Coronary artery (tissue), 2 donors: ENCODE results near the gene FAM181A.

Experiments used
- DNase-seq: peaks from one replicate; pipeline ENCODE4 v3.0.0-alpha.2; 2017; ENCODE audit warnings: low spot score
- H3K27ac ChIP-seq, 2 donors: fragments of 200-600 bp; sonication (generic); one replicate each; pipeline ENCODE4 v1.5.1; 2016 to 2019
- H3K4me3 ChIP-seq: fragments of 200-600 bp; sonication (generic); 2 replicates; pipeline ENCODE4 v1.5.1; 2016; ENCODE audit warnings: mild to moderate bottlenecking, moderate library complexity
- CTCF ChIP-seq: fragments of 200-600 bp; sonication (generic); IDR thresholded peaks from one replicate; pipeline ENCODE4 v1.5.1; 2019; ENCODE audit warnings: antibody characterized with exemption

The FAM181A gene

DNA sequence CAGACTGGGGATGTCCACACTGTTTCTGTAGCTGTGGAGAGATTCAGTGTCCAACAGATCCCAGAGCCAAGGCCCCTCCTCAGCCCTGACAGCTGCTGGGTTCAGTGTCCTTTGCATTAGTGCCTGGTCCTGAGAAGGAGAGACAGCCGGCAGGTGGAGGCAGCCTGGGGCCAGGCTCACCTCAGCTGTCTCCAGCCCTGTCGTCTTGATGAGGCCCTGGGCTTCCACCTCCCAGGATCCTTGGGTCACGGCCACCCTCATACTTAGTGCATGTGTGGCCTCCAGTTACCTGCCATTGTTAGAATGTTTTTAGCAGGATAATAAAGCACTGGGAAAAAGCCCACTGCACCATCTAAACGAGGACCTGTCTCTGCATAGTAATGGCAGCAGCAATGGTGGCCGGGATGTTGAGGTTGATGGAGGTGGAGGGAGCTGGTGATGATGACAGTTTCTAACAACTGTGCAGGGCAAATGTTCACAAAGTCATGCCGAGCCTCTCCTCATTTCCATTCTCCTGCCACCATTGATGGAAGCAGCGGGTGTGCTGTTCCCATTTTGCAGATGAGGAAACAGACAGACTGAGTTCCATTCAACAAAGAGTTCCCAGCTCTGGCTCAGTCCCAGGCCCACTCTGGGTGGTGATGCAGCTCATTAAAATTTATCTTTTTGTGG is 31.6 kb downstream of the FAM181A start:
- H3K27ac ChIP-seq: peak overlapping the region; percentile 19 to 27
- no peak overlapping the region for H3K4me3 ChIP-seq
- TF ChIP-seq CTCF: no peak
- no peak for DNase-seq

DNA sequence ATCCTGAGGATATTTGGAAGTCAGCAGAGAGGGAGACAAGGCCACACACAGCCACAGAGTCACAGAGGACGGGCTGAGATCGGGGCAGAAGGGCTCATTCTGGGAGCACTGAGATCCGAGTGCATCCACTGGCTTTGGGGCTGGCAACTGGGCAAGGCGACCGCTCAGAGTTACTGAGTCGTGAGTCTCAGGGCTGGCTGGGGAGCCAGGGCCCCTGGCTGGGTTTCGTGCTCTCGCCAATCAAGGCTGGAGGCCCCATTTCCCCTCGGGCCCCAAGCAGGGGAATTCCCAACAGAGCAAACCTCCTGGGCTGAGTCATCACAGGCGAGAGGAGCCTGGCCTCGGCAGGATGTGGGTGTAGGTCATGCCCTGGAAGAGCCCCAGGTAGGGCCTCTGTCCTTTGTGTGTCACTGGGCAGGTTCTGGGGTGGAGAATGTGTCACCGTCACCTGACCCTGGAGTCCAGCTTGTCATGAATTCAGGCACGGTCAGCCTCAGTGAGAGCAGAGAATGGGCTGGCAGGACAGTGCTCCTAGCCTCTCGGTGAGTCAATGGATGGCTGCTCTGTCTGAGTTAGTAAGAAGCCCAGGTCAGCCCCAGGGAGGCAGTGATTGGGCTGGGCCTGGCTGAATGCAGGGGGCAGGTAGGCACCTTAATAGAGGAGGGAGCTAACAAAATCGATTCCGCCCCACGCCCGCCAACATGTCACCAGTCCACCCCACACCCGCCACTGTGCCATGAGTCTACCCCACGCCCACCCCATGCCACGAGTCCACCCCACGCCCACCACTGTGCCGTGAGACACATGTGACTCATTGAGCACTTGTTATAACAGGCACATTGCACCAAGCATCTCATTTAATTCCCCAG is 32.3 kb downstream of the FAM181A start:
- TF ChIP-seq CTCF: no peak
- Histone ChIP-seq H3K27ac (peak overlapping the region; percentile 19 to 27), H3K4me3 (no peak overlapping the region)
- no peak for DNase-seq

GRCh38 chr14:93960108-93960475 is 32.9 kb downstream of the FAM181A start:
- peak overlapping the region in 1 of 2 donors; percentile 19 for H3K27ac ChIP-seq
- no peak for TF ChIP-seq CTCF

DNA sequence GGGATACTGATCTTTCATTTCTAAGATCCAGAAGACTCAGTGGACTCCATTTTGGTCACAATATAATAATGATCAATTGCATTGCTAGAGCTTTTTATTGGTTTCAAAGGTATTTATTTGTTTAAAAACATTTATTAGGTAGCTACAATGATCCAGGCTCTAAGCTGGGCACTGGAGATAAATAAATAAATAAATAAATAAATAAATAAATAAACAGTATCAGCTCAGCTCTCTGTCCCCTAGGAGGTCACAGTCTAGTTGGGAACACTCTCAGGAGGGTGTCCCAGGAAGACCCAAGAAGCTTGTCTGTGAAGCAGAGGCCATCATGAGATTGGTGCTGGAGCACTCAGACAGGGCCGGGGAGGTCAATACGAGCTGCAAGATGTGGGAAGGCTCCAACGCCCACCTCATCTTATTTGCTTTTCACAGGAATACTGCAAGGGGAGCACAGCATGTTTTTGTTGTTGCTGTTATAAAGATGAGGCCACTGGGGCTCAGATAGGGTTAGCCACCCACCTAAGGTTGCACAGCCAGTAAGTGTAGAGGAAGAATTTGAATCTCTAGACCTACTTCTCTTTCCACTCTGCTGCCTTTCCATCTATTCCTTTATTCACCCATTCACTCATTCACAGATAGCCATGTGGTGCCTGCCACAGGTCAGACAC is 33.8 kb downstream of the FAM181A start:
- Histone ChIP-seq H3K4me3 (no peak overlapping the region), H3K27ac (no peak overlapping the region)
- no peak for DNase-seq
- no peak for TF ChIP-seq CTCF

More at GRCh38 chr14:93960108-93960475, 32.9 kb downstream of the FAM181A start:
- no peak overlapping the region for H3K4me3 ChIP-seq
- DNase-seq: no peak

- Histone ChIP-seq H3K27ac (no peak overlapping the region), H3K4me3 (no peak overlapping the region)
- no peak for DNase-seq
- TF ChIP-seq CTCF: no peak
Measured at GRCh38 chr14:93961620-93962019, 34.5 kb downstream of the FAM181A start.

GRCh38 chr14:93962701-93963601 is 35.8 kb downstream of the FAM181A start:
- Histone ChIP-seq H3K4me3 (no peak overlapping the region), H3K27ac (peak overlapping the region in 1 of 2 donors; percentile 28)
- TF ChIP-seq CTCF: no peak
- DNase-seq: no peak
